HL-60/S4 treated with retinoic acid at 250 ng/mL for 4 days and 3 days (cell line): Measurements from ENCODE around the gene CPSF4L.

Experiments used
- in situ Hi-C: fragments of 300-500 bp; cut with MboI; formaldehyde crosslinking; loops from 2 replicates; pipeline ENCODE4 v1.7.0; 2022; ENCODE audit warnings: low sequenced_read_pairs

The CPSF4L gene

DNA sequence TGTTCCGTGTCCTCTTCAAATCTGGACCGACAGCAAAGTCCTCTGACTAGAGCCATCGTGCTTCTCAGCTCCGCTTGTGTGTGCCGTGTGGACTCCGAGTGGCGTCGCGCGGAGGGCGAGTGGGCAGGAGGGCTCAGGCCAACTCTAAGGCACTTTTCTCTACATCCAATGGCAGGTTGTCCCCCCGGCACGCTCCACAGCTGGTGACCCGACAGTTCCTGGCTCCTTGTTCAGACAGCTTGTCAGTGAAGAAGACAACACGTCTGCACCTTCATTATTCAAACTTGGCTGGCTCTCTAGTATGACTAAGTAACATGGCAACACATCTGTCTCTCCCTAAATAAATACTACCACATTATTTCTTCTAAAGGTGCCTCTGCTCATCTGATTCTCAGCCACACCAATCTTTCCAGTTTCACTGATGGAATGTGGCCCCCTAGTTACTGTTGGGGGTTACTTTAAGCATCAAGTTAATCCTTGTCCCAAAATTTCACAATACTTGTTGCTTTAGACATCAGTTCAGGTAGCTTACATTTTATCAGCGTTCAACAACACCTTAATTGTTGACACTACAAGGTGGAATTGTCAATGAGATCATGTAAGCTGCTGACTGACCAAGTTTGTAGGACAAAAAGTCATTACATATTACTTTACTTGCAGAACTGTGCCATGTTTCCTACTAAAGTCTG lies 53.4 kb downstream of the CPSF4L start:
- in situ Hi-C loops = no loop called here

DNA sequence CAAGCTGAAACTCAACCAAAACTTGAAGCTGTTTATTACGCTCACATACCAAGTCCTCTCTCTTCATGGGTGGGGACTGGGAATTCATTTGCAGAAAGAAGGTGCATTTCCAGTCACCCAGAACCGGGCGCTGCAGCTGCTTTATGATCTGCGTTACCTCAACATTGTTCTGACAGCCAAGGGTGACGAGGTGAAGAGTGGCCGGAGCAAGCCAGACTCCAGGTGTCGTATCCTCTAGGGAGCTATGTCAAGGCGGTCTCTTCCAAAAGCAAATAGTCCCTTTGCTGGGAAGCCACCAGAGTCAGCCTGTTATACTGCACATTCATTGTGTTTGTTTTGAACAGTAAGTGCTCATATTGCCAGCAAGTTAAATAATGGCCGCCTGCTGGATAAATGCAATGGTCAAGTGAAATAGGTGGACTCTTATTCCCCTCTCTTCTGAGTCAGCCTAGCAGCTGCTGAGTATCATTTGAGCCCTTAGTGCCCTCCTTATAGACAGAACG lies 56.2 kb downstream of the CPSF4L start:
- in situ Hi-C loops = no loop called here

DNA sequence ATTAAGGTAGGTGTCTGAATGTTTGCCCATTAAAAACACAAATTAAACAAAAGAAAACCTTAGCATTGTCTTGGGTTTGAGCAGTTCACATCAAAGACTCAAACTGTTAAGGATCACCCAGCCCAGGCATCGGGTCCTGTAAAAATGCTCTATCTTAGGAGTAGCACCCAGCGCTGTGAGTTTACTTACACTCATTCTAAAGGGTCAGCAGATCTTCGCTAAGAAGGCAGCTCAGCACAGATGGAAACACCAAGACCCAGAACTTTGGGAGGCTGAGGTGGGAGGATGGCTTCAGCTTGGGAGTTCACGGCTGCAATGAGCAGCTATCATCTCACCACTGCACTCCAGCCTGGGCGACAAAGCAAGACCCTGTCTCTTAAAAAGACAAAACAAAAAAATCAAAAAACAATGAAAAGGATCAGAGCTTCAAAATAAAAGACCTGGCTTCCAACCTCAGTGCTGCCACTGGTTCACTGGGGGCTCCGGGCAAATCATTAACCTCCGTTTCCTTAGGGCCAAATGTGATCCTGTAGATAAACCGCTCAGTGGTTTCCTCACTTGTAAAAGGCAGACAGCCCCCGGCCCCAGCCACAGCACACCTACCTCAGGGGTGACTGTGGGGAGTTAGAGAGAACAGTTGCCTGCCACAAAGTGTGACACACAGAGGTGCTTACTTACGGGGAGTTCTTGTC lies 57.7 kb downstream of the CPSF4L start:
- in situ Hi-C loops = no loop called here

GRCh38 chr17:73203135-73203787 lies 58.4 kb downstream of the CPSF4L start:
- in situ Hi-C loops = no loop called here

- in situ Hi-C loops = no loop called here
Measured at GRCh38 chr17:73201215-73202069, 60.2 kb downstream of the CPSF4L start.

GRCh38 chr17:73200476-73200875 lies 61.2 kb downstream of the CPSF4L start:
- in situ Hi-C loops = no loop called here

DNA sequence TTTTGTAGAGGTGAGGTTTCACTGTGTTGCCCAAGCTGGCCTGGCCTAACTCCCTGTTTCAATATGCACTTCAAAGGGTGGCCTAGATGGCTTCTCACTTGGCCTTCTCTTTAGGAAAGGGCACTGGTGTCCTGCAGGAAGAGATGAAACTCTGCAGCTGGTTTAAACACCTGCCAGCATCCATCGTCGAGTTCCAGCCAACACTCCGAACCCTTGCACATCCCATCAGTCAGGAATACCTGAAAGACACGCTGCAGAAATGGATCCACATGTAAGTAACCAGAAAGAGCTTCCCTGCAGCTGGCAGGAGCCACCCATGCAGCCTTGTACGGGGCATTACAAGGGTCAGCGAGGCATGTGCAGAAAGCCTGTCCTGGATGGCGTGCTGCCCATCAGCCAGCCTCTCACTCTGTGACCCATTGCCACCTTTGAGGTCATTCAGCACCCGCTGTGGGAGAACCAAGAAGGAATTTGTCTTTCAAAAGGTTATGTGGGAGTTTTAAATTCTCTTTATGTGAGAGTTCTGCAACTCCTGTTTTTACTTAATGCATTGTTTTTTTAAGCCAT lies 61.8 kb downstream of the CPSF4L start:
- in situ Hi-C loops = loop anchor here (25.0 kb wide), 1 partner anchor 638 kb away; no protein-coding TSS in a partner anchor

- in situ Hi-C loops = loop anchor here (25.0 kb wide), 1 partner anchor 637 kb away; no protein-coding TSS in a partner anchor
Measured at GRCh38 chr17:73198930-73199260, 62.8 kb downstream of the CPSF4L start.
